HG03025 (cell line): Measurements from ENCODE around the gene PRDM16.

ENCODE experiments used
- ATAC-seq: cut with Tn5 transposase; IDR thresholded peaks from one replicate; pipeline ENCODE4 v1.9.1; 2021; ENCODE audit warnings: mild to moderate bottlenecking, moderate library complexity; ENCODE audit not compliant: unreplicated experiment, low FRiP score

PRDM16 gene

DNA sequence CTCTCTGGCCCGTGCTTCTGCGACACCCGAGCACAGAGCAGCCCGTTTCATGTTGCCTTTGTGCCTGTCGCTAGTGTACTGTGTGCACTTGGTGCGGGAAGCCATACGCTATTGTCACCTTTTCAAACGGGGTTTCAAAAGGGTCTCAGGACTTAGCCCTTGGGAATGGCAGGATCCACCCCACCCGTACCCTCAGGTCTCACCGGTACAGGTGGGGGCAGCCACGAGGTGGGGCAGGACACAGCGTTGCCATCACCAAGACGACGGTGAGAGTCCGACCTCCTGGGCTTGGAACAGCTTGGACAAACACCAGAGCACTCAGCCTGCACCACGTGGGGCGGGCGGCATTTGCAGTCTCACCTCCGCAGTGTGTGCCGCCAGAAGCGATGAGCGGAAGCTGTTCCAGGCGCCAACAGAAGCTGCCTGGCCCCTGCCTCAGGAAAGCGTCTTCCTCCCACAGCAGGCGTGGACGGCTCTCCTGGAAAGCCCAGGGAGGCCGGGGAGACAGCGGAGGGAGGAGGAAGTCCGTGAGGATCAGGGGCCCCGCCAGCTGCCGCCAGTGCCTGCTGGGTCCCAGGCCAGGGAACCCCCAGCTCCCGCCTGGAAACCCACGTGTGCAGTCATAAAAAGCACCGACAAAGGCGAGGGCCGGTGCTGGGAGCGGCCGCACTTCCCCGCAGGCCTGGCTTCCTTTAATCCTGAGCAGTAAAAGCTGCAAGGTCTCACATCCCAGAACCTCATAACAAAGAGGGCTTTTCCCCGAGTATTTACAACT lies 254.2 kb downstream of the PRDM16 start:
- ATAC-seq, result no peak

DNA sequence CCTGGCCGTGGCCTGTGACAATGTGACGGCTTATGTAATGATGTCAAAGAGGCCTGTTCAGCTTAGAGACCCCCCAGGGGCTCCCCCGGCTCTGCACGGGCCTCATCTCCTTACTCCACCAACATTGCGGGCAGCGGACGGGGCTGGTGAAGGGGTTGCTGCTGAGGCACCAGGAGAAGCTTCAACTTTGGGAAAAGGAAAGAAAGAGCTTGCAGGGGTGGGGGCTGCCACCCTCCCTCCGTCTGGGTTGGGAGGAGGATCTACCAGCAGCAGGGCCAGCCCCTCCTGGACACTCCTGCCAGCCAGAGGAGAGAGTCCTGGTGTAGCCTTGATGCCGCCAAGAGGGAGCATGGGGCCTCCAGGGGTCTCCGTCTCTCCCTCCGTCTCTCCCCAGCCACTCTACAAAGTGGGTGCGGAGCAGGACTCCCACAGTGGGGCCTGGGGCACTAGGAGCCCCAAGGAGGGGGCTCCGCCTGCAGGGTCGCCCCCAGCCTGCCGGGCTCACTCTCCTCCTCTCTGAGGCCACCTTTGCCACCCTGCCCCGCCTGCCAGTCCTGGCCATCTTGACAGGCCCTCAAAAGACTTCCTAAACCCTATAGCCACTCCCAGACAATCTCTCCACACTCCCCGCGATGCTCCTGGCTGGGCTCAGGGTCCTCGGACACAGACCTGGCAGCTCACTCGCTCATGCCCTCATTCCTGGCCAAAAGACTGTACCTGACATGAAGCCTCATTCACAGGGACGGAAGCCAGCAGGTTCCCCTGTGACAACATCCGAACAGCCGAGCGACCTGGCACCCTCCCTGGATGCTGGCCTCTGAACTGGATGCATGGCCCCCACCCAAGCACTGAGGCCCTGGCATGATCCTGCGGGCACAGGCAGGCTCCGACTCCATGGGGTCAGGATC lies 255.0 kb downstream of the PRDM16 start:
- no peak for ATAC-seq

- ATAC-seq, result no peak
These were observed 255.9 kb downstream of the PRDM16 start for GRCh38 chr1:3324704-3325535.

DNA sequence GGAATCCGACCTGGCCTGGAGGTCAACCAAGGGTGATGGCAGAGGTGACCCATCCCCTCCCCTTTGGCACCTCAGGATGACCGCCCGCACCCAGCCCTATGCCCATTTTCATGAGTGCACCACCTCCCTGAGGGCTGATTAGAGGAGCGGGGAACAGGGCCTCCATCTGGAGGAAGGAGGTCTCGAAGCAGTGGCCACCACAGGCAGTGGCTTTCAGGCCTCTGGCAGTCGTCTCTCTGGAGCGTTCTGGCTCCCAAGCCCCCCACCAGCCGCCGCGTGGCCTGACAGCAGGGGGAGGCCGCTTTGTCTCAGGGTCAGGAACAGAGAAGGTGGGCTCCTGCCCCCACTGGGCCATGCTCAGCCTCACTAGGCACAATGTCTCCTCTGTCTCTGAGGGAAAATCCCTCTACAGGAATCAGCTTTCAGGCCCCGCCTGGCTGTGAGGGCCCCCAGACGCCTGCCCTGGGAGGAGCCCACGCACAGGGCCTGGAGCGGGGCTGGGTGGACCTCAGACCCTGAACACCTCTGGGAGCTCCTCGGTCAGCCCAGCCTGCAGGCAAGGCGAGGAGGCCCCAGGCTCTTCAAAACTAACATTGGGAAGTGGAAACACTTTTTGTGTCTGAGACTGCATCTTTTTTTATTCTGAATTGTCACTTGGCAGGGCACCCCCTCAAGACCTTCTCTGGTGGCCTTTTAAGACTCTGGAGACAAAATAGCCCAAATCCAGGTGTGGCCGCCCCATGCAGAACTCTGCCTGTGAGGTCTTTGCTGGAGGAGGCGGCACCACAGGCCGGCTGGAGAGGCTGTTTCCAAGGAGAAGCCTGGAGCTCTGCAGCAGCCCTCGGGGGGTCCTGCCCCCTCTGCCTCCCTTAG lies 257.7 kb downstream of the PRDM16 start:
- no peak for ATAC-seq

- no peak for ATAC-seq
These were observed 258.3 kb downstream of the PRDM16 start for GRCh38 chr1:3327389-3327702.

- no peak for ATAC-seq
These were observed 259.1 kb downstream of the PRDM16 start for GRCh38 chr1:3327936-3328590.

- no peak for ATAC-seq
These were observed 260.8 kb downstream of the PRDM16 start for GRCh38 chr1:3329640-3330281.

DNA sequence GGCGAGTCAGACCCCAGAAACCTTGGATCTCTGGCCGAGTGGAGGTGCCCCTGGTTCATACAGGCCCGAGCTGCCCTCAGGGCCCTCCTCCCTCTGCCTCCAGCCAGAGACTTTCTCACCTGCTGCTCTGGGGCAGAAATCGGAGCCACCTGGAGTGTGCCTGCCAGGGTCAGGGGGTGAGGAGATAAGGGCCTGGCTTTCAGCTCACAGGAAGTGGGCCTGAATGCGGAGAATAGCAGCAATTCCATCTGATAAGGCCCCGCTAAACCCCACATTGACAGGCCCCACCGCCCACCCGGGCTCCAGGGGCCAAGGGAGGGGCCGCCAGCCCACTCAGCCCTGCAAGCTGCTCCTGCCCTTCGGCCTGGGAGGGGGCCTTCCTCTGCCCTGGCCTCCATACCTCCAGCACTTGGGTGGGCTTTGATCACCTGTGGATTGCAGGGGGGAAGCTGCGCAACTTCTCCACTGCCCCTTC lies 261.8 kb downstream of the PRDM16 start:
- no peak for ATAC-seq

DNA sequence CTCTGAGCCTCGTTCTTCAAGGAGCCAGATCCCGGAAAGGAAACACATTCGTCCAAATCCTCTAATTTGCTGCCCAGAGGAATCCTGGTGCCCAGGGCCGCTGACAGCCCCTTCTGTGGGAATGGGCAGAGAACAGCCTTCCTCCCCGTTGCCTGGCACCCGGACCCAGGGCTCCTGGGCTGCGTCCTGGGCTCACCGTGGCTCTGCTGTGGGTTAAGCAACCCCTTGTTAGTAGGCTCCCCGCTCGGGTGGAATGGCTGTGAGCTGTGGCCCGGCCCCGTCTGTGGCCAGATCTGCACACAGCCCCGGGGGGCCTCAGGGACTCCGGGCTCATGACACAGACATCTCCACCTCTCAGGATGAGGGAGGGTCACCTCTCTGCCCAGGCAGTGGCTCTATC lies 262.6 kb downstream of the PRDM16 start:
- ATAC-seq, result no peak

DNA sequence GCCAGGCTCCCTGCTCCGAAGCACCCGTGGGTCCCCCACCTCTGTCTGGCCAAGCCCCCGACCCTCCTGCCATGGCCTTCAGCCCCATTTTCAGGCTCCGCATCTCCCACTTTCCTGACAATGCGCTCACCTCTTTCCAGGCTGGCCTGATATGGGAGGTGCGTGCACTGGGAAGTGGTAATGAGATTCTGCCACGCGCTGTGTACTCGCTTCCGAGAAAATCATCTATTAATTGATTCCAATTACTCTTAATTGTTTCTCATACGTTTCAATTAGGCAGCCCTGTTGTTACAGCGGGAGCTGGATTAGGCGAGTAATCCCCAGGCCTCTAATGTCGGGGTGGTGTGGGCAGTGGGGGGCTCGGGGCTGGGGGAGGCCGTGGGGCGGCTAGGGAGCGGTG lies 263.0 kb downstream of the PRDM16 start:
- ATAC-seq, result no peak

DNA sequence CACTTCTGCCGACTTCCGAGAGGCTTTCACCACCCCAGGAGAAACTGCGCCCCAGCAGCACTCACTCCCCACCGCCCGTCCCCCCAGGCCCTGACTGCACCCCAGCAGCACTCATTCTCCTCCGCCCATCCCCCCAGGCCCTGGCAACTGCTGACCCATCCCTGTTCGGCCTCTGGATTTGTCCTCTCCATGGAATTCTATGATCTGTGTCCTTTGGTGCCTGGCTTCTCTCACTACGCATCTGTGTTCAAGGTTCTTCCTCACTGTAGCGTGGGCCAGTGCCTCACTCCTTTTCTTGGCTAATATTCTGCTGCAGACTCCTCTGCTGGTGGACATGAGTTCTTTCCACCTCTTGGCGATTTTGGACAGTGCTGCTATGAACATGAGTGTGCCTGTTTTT lies 263.7 kb downstream of the PRDM16 start:
- ATAC-seq, result no peak

- no peak for ATAC-seq
These were observed 264.9 kb downstream of the PRDM16 start for GRCh38 chr1:3333903-3334302.

- no peak for ATAC-seq
These were observed 265.4 kb downstream of the PRDM16 start for GRCh38 chr1:3334366-3334765.

- no peak for ATAC-seq
These were observed 267.0 kb downstream of the PRDM16 start for GRCh38 chr1:3335754-3336640.

DNA sequence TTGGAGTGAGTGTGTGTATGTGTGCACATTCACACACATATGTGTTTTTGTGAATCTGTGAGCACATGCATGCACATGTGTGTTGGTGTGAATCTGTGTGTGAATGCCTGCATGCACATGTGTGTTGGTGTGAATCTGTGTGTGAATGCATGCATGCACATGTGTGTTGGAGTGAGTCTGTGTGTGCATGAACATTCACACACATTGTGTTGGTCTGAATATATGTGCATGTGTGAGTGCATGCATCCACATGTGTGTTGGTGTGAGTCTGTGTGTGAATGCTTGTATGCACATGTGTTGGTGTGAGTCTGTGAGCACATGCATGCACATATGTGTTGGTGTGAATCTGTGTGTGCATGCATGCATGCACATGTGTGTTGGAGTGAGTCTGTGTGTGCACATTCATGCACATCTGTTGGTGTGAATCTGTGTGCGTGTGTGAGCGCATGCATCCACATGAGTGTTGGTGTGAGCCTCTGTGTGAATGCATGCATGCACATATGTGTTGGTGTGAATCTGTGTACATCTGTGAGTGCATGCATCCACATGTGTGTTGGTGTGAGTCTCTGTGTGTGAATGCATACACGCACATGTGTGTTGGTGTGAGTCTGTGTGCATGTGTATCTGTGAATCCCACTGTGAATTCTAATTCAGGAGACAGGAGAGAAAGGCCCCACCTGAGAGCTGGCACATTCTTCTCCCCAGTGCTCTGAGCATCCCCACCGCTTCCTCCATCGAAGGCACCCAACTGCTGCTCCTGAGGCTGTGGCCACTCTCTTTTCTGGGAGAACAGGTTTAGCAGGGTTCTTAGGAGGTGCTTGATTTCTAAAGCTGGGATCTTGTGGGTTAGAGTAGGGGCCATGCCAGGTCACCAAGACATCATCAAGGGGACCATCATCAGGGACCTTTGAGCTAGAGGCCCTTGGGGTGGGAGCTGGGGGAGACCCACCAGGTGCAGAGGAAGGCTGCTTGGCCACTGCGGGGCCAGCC lies 267.9 kb downstream of the PRDM16 start:
- ATAC-seq, result no peak

GRCh38 chr1:3337798-3338724 lies 269.1 kb downstream of the PRDM16 start:
- no peak for ATAC-seq
